ENCODE data around the gene C1orf174. TPM values are rescaled to one million over a fixed set of nuclear protein-coding genes. Genes with fewer than 3 reads are reported as not detected.

Gene C1orf174
- total and polyA plus RNA-seq, 2 of the 13 experiments (the other 11 are each of a cell fraction or from before 2014, with no cell fraction given): 21.6 to 31.4 TPM

DNA sequence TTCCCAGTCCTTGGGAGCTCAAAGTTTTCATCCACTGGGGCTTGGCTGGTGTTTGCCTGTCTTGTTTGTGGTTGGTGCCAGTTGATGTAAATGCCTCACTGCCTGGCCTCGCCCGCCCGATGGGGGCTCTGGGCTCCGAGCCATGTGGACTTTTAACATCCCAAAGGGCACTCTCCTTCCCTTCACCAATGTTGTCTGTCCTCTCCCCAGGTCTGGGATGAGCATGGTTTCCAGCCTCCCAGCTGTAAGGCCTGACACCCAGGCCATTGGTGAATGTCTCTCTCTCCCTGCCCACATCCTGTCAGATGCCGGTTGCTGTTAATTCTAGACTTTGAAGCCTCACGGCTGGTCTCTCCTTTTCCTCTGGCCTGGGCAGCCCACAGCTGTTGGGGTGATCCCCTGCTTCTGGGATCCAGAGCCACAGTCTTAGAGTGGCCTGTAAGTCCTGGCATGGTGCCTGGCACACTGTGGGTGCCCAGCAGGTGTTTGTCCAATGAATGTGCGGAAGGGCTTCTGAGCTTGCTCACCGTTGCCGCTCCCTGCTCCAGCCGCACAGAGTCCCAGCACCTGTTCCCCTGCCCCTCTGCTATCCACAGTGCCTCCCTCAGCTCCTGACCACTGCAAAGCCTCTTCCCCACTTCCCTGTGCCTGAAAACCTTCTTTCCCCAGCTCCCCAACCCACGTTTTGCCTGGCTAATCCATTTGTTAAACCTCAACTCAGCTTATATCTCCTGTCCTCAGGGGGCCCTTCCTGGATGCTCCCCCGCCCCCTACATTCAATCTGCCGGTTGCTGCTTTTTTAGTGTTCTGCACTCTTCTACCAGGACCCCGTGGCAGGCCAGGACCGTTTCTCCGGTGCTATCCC is 3.3 kb upstream of the C1orf174 start (continued):
- no peak for TF ChIP-seq CERS6 (CRISPR knock-in tag; IDR thresholded peaks at IDR 0.05)
- no peak for TF ChIP-seq ELF1 (CRISPR knock-in tag; IDR thresholded peaks at IDR 0.05)
- TF ChIP-seq, protein P1, sequence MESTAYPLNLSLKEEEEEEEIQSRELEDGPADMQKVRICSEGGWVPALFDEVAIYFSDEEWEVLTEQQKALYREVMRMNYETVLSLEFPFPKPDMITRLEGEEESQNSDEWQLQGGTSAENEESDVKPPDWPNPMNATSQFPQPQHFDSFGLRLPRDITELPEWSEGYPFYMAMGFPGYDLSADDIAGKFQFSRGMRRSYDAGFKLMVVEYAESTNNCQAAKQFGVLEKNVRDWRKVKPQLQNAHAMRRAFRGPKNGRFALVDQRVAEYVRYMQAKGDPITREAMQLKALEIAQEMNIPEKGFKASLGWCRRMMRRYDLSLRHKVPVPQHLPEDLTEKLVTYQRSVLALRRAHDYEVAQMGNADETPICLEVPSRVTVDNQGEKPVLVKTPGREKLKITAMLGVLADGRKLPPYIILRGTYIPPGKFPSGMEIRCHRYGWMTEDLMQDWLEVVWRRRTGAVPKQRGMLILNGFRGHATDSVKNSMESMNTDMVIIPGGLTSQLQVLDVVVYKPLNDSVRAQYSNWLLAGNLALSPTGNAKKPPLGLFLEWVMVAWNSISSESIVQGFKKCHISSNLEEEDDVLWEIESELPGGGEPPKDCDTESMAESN (CRISPR knock-in tag; conservative IDR thresholded peaks at IDR 0.05): no peak
- 0 out of 2 replicates have a peak, but pooled peaks have one; percentile 21 for TF ChIP-seq ZNF772 (CRISPR knock-in tag; IDR thresholded peaks at IDR 0.05)
- TF ChIP-seq ZNF441 (CRISPR knock-in tag; IDR thresholded peaks at IDR 0.05; ENCODE audit: borderline replicate concordance): no peak
- no peak for TF ChIP-seq BHLHE40 (IDR thresholded peaks at IDR 0.05; ENCODE audit: low read length)
- TF ChIP-seq DMTF1 (CRISPR knock-in tag; IDR thresholded peaks at IDR 0.05): no peak
- TF ChIP-seq ZNF44 (CRISPR knock-in tag; IDR thresholded peaks at IDR 0.05): no peak
- TF ChIP-seq, protein P2, sequence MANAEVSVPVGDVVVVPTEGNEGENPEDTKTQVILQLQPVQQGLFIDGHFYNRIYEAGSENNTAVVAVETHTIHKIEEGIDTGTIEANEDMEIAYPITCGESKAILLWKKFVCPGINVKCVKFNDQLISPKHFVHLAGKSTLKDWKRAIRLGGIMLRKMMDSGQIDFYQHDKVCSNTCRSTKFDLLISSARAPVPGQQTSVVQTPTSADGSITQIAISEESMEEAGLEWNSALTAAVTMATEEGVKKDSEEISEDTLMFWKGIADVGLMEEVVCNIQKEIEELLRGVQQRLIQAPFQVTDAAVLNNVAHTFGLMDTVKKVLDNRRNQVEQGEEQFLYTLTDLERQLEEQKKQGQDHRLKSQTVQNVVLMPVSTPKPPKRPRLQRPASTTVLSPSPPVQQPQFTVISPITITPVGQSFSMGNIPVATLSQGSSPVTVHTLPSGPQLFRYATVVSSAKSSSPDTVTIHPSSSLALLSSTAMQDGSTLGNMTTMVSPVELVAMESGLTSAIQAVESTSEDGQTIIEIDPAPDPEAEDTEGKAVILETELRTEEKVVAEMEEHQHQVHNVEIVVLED (CRISPR knock-in tag; IDR thresholded peaks at IDR 0.05; ENCODE audit: borderline replicate concordance): no peak
- TF ChIP-seq ZBTB7A (CRISPR knock-in tag; IDR thresholded peaks at IDR 0.05): no peak
- TF ChIP-seq SMARCC2 (IDR thresholded peaks at IDR 0.05): no peak
- TF ChIP-seq, protein P3, sequence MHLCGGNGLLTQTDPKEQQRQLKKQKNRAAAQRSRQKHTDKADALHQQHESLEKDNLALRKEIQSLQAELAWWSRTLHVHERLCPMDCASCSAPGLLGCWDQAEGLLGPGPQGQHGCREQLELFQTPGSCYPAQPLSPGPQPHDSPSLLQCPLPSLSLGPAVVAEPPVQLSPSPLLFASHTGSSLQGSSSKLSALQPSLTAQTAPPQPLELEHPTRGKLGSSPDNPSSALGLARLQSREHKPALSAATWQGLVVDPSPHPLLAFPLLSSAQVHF (CRISPR knock-in tag; IDR thresholded peaks at IDR 0.05): no peak
- TF ChIP-seq PATZ1 (CRISPR knock-in tag; IDR thresholded peaks at IDR 0.05): peak; percentile 21; the same call in 1 of the 2 replicates
- TF ChIP-seq ZNF788 (CRISPR knock-in tag; IDR thresholded peaks at IDR 0.05; ENCODE audit: borderline replicate concordance): peak; percentile 20; the same call in 1 of the 2 replicates
- no peak for TF ChIP-seq RFXANK (CRISPR knock-in tag; IDR thresholded peaks at IDR 0.05)
- TF ChIP-seq, protein P4, sequence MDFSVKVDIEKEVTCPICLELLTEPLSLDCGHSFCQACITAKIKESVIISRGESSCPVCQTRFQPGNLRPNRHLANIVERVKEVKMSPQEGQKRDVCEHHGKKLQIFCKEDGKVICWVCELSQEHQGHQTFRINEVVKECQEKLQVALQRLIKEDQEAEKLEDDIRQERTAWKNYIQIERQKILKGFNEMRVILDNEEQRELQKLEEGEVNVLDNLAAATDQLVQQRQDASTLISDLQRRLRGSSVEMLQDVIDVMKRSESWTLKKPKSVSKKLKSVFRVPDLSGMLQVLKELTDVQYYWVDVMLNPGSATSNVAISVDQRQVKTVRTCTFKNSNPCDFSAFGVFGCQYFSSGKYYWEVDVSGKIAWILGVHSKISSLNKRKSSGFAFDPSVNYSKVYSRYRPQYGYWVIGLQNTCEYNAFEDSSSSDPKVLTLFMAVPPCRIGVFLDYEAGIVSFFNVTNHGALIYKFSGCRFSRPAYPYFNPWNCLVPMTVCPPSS (IDR thresholded peaks at IDR 0.05): no peak
- no peak for TF ChIP-seq ZNF180 (CRISPR knock-in tag; IDR thresholded peaks at IDR 0.05; ENCODE audit: borderline replicate concordance, low read depth)
- TF ChIP-seq ZNF776 (CRISPR knock-in tag; IDR thresholded peaks at IDR 0.05): no peak
